Jurkat, Clone E6-1 (cell line): Measurements from ENCODE around the gene PEAR1.
A peak's percentile ranks its signal among the peaks of the same experiment; 100 is the strongest.

Experiments used
- DNase-seq: peaks from one replicate; pipeline ENCODE4 v3.0.0-alpha.2; 2011; ENCODE audit warnings: low read depth, low spot score
- H3K4me3 ChIP-seq: 2 replicates; pipeline ENCODE4 v1.5.1; 2011; ENCODE audit warnings: mild to moderate bottlenecking, low read length, control low read depth, moderate library complexity

The PEAR1 gene

GRCh38 chr1:156877433-156878170, 15.9 kb upstream of the PEAR1 start:
- no peak for DNase-seq
- no peak overlapping the region for H3K4me3 ChIP-seq

DNA sequence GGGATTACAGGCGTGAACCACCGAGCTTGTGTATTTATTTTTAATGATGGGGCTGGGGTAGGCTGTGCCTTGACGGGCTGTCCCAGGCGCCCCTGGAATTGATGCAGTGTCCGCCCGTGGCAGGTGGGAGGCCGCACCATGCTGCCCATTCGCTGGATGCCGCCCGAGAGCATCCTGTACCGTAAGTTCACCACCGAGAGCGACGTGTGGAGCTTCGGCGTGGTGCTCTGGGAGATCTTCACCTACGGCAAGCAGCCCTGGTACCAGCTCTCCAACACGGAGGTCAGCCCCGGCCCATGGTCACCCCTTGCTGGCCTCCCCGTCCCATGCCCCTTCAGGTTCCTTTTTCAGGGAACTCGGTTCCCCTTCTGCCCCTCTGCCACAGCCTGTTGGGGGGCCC, 13.6 kb upstream of the PEAR1 start:
- DNase-seq: no peak

GRCh38 chr1:156880473-156880872, 13.0 kb upstream of the PEAR1 start:
- DNase-seq: no peak
- H3K4me3 ChIP-seq: no peak overlapping the region

More for the DNA sequence above, 13.6 kb upstream of the PEAR1 start:
- H3K4me3 ChIP-seq: no peak overlapping the region

- no peak overlapping the region for H3K4me3 ChIP-seq
- no peak for DNase-seq
Observed at GRCh38 chr1:156881101-156881500, 12.4 kb upstream of the PEAR1 start.

- H3K4me3 ChIP-seq: no peak overlapping the region
- no peak for DNase-seq
Observed at GRCh38 chr1:156881663-156882062, 11.9 kb upstream of the PEAR1 start.

DNA sequence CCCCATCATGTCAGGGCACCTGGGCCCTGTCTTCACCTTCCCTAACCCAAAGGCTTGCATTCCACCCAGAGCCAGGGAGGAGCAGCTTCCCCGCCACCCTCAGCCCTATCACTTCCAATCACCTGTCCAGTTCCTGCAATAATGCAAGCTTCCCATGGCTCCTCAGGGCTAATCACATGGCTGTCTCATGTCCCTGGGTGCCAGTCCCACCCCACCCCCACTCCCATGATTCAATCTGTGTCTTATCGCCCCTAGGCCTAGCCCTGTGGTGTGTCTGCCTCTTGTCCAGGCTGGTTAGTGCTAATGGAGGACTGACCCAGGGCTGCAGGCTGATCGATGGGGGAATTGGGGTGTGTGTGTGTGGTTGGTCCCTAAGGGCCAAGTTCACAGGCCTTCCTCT, 11.0 kb upstream of the PEAR1 start:
- no peak for DNase-seq
- no peak overlapping the region for H3K4me3 ChIP-seq

GRCh38 chr1:156883919-156884318, 9.6 kb upstream of the PEAR1 start:
- no peak overlapping the region for H3K4me3 ChIP-seq
- DNase-seq: no peak

GRCh38 chr1:156884560-156885184, 8.8 kb upstream of the PEAR1 start:
- no peak overlapping the region for H3K4me3 ChIP-seq
- no peak for DNase-seq

GRCh38 chr1:156885314-156885713, 8.2 kb upstream of the PEAR1 start:
- H3K4me3 ChIP-seq: no peak overlapping the region
- DNase-seq: no peak

GRCh38 chr1:156885880-156886355, 7.6 kb upstream of the PEAR1 start:
- no peak for DNase-seq

GRCh38 chr1:156886583-156887281, 6.8 kb upstream of the PEAR1 start:
- no peak overlapping the region for H3K4me3 ChIP-seq
- no peak for DNase-seq

More at GRCh38 chr1:156885880-156886355, 7.6 kb upstream of the PEAR1 start:
- no peak overlapping the region for H3K4me3 ChIP-seq

DNA sequence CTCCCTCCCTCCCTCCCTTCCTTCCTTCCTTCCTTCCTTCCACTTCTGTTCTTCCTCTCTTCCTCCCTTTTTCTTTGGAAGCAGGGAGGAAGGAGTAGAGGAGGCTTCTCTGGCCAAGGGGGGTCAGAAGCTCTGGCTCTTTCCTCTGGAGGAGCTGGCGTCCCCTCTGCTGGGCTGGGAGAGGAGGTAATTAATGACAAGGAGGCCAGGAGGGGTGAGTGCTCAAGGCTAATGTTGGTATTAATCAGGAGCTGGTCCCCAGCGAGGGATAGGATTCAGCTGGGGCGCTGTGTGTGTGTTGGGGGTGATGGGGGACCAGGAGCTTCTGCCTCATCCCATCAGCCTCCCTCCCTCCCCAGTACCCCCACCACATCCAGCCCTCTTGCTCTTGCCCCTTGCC, 6.2 kb upstream of the PEAR1 start:
- no peak overlapping the region for H3K4me3 ChIP-seq
- no peak for DNase-seq

GRCh38 chr1:156887734-156888133, 5.8 kb upstream of the PEAR1 start:
- no peak overlapping the region for H3K4me3 ChIP-seq

GRCh38 chr1:156889802-156890580, 3.5 kb upstream of the PEAR1 start:
- no peak overlapping the region for H3K4me3 ChIP-seq
- DNase-seq: peak; percentile 23

More at GRCh38 chr1:156887734-156888133, 5.8 kb upstream of the PEAR1 start:
- no peak for DNase-seq

DNA sequence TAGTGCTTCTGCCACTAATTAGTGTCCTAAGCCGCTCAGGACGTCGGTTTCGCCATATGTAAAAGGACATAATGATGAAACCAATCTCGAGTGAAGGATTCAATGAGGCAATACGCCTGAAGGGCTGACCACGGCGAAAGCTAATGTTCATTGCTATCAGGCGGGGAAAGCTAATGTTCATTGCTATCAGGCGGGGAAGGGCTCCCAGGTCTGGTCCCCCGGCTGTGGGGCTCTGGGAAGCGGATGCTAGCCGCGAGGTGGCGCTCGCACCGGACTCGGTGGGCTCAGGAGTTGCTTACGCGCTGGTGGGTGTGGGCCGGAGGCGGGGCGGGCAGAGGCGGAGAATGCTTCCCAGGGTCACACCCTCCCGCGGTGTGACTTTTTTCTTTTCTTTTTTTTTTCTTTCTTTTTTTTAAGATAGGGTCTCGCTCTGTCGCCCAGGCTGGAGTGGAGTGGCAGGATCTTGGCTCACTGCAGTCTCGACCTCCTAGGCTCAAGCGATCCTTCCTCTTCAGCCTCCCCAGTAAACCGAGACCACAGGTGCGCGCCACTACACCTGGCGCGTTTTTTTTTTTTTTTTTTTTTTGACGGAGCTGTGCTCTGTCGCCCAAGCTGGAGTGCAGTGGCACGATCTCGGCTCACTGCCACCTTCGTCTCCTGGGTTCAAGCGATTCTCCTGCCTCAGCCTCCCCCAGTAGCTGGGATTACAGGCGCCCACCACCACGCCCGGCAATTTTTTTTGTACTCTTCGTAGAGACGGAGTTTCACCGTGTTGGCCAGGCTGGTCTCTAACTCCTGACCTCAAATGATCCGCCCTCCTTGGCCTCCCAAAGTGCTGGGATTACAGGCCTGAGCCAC, 1.1 kb upstream of the PEAR1 start:
- peak; percentile 66 for DNase-seq
- peak overlapping the region; percentile 16; the same call in 1 of the 2 replicates for H3K4me3 ChIP-seq

DNA sequence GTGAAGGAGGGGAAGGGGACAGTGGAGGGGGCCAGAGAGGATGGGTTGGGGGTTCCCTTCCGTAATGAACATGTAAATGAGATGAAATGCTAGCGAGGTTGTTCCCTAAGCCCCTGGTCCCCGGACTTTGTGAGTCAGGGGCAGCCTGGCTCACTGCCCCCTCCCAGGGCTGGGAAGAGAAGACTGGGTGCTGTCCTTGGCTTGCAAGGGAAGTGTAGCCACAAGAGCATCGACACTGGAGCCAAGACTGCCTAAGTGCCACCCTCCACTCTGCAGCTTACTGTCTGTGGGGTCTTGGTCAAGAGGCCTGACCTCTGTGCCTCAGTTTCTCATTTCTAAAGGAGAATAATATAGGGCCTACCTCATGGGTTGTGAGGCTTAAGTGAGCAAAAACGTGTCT, 483 bp downstream of the PEAR1 start:
- H3K4me3 ChIP-seq: no peak overlapping the region
- no peak for DNase-seq

GRCh38 chr1:156894711-156895454, 1.4 kb downstream of the PEAR1 start:
- no peak for DNase-seq
- H3K4me3 ChIP-seq: no peak overlapping the region

GRCh38 chr1:156895455-156895812, 1.9 kb downstream of the PEAR1 start:
- no peak overlapping the region for H3K4me3 ChIP-seq
- DNase-seq: no peak
